Tibial artery (tissue), 4 donors: ENCODE results near the gene F2.
A peak's percentile ranks its signal among the peaks of the same experiment; 100 is the strongest.

Experiments
- DNase-seq, 2 donors: peaks; one replicate each; pipeline ENCODE4 v3.0.0-alpha.2; 2019
- H3K27ac ChIP-seq, 2 donors: fragments of 200-600 bp; sonication (generic) in 1 of 2; 1 replicate in 1 of 2; 2 replicates in 1 of 2; pipeline ENCODE4 v1.5.1; 2018 to 2019; ENCODE audit warnings: mild to moderate bottlenecking in 1 of 2
- H3K27me3 ChIP-seq, 2 donors: fragments of 200-600 bp; sonication (generic) in 1 of 2; one replicate each; pipeline versions ENCODE4 v1.5.1 to v1.6.0; 2016 to 2019
- H3K36me3 ChIP-seq, 3 donors: fragments of 200-600 bp; sonication (generic) in 2 of 3; one replicate each; pipeline ENCODE4 v1.5.1; 2016 to 2019; ENCODE audit warnings: mild to moderate bottlenecking in 2 of 3
- H3K4me1 ChIP-seq, 4 donors: fragments of 200-600 bp; sonication (generic) in 2 of 4; 1 replicate in 3 of 4; 2 replicates in 1 of 4; pipeline ENCODE4 v1.5.1; 2016 to 2019
- H3K4me3 ChIP-seq, 2 donors: fragments of 200-600 bp; sonication (generic) in 1 of 2; 1 replicate in 1 of 2; 2 replicates in 1 of 2; pipeline ENCODE4 v1.5.1; 2018 to 2019; ENCODE audit warnings: mild to moderate bottlenecking in 2 of 2
- H3K9me3 ChIP-seq, 3 donors: fragments of 200-600 bp; sonication (generic) in 1 of 3; one replicate each; pipeline ENCODE4 v1.5.1; 2016 to 2019
- CTCF ChIP-seq, 2 experiments: fragments of 200-600 bp in 1 of 2; fragments of 450-650 bp in 1 of 2; IDR thresholded peaks; one replicate each; pipeline ENCODE4 v1.5.1; 2017 to 2019; ENCODE audit warnings: antibody characterized with exemption in 2 of 2, mild to moderate bottlenecking in 1 of 2, moderate library complexity in 1 of 2
- intact Hi-C: fragments of 100-400 bp; cut with DNase I; formaldehyde crosslinking; loops from one replicate; pipeline ENCODE4 v1.15.0; 2023; ENCODE audit warnings: low total_unique reads

Gene F2

GRCh38 chr11:46674463-46675287 is 44.3 kb upstream of the F2 start:
- Histone ChIP-seq H3K9me3 (no peaks in the 10 kb centered on the region), H3K4me1 (peaks cover 0 to 26% (median 19%) of the 10 kb centered on the region in 4 donors), H3K27me3 (no peaks in the 10 kb centered on the region), H3K4me3 (no peak overlapping the region), H3K36me3 (peaks cover 56 to 79% (median 73%) of the 10 kb centered on the region in 3 donors), H3K27ac (peak overlapping the region; percentile 73 to 81)
- DNase-seq: peak in 1 of 2 donors; percentile 38
- TF ChIP-seq CTCF (IDR thresholded peaks at IDR 0.05): no peak
- intact Hi-C loops: no loop called here

- peak; percentile 84 to 86 for DNase-seq
- Histone ChIP-seq H3K4me1 (peaks cover 0 to 26% (median 19%) of the 10 kb centered on the region in 4 donors), H3K27me3 (no peaks in the 10 kb centered on the region), H3K36me3 (peaks cover 56 to 79% (median 73%) of the 10 kb centered on the region in 3 donors), H3K4me3 (no peak overlapping the region), H3K27ac (peak overlapping the region; percentile 73 to 81), H3K9me3 (no peaks in the 10 kb centered on the region)
- peak; percentile 30 to 46 for TF ChIP-seq CTCF (IDR thresholded peaks at IDR 0.05)
- intact Hi-C loops: no loop called here
Observed at GRCh38 chr11:46675288-46675851, 43.6 kb upstream of the F2 start.

- Histone ChIP-seq H3K9me3 (no peaks in the 10 kb centered on the region), H3K27me3 (no peaks in the 10 kb centered on the region), H3K36me3 (peaks cover 56 to 79% (median 73%) of the 10 kb centered on the region in 3 donors), H3K4me1 (peaks cover 0 to 26% (median 19%) of the 10 kb centered on the region in 4 donors), H3K27ac (peak overlapping the region; percentile 73 to 81), H3K4me3 (no peak overlapping the region)
- intact Hi-C loops: no loop called here
- TF ChIP-seq CTCF (IDR thresholded peaks at IDR 0.05): no peak
- no peak for DNase-seq
Observed at GRCh38 chr11:46675949-46676348, 43.1 kb upstream of the F2 start.

- Histone ChIP-seq H3K9me3 (no peaks in the 10 kb centered on the region), H3K4me3 (no peak overlapping the region), H3K27me3 (no peaks in the 10 kb centered on the region), H3K4me1 (peaks cover 0 to 26% (median 19%) of the 10 kb centered on the region in 4 donors), H3K27ac (peak overlapping the region; percentile 73 to 81), H3K36me3 (peaks cover 56 to 79% (median 73%) of the 10 kb centered on the region in 3 donors)
- TF ChIP-seq CTCF (IDR thresholded peaks at IDR 0.05): no peak
- intact Hi-C loops: no loop called here
- DNase-seq: no peak
Observed at GRCh38 chr11:46676436-46677158, 42.4 kb upstream of the F2 start.

- peaks cover 0 to 26% (median 19%) of the 10 kb centered on the region in 4 donors for H3K4me1 ChIP-seq
- H3K36me3 ChIP-seq: peaks cover 57 to 79% (median 73%) of the 10 kb centered on the region in 3 donors
- no peak for DNase-seq
- H3K9me3 ChIP-seq: no peaks in the 10 kb centered on the region
- no peak for TF ChIP-seq CTCF (IDR thresholded peaks at IDR 0.05)
- no peak overlapping the region for H3K4me3 ChIP-seq
- intact Hi-C loops: no loop called here
- H3K27me3 ChIP-seq: no peaks in the 10 kb centered on the region
- H3K27ac ChIP-seq: peak overlapping the region; percentile 20 to 81
Observed at GRCh38 chr11:46677169-46677568, 41.8 kb upstream of the F2 start.
